Jurkat, Clone E6-1 (cell line): Measurements from ENCODE around the gene RAP1GAP2.
A peak's percentile ranks its signal among the peaks of the same experiment; 100 is the strongest.

Experiments used
- DNase-seq: peaks from one replicate; pipeline ENCODE4 v3.0.0-alpha.2; 2011; ENCODE audit warnings: low read depth, low spot score
- H3K4me3 ChIP-seq: 2 replicates; pipeline ENCODE4 v1.5.1; 2011; ENCODE audit warnings: mild to moderate bottlenecking, low read length, control low read depth, moderate library complexity

Gene RAP1GAP2

GRCh38 chr17:2844416-2844815 is 48.2 kb downstream of the RAP1GAP2 start:
- no peak overlapping the region for H3K4me3 ChIP-seq
- DNase-seq, result no peak

- DNase-seq, result peak; percentile 41
- no peak overlapping the region for H3K4me3 ChIP-seq
These were observed 51.4 kb downstream of the RAP1GAP2 start for GRCh38 chr17:2847381-2848333.

GRCh38 chr17:2849327-2849670 is 53.1 kb downstream of the RAP1GAP2 start:
- no peak for DNase-seq
- H3K4me3 ChIP-seq, result no peak overlapping the region

- no peak for DNase-seq
- no peak overlapping the region for H3K4me3 ChIP-seq
These were observed 54.8 kb downstream of the RAP1GAP2 start for GRCh38 chr17:2850991-2851390.

- DNase-seq, result no peak
- H3K4me3 ChIP-seq, result no peak overlapping the region
These were observed 55.4 kb downstream of the RAP1GAP2 start for GRCh38 chr17:2851615-2852014.

- peak overlapping the region; percentile 3; the same call in 1 of the 2 replicates for H3K4me3 ChIP-seq
These were observed 56.0 kb downstream of the RAP1GAP2 start for GRCh38 chr17:2852221-2852620.

GRCh38 chr17:2852729-2853282 is 56.6 kb downstream of the RAP1GAP2 start:
- DNase-seq, result no peak
- H3K4me3 ChIP-seq, result peak overlapping the region; percentile 48; the same call in 1 of the 2 replicates

More at GRCh38 chr17:2852221-2852620, 56.0 kb downstream of the RAP1GAP2 start:
- peak; percentile 73 for DNase-seq

- H3K4me3 ChIP-seq, result peak overlapping the region; percentile 48
- DNase-seq, result no peak
These were observed 57.3 kb downstream of the RAP1GAP2 start for GRCh38 chr17:2853283-2854142.

- H3K4me3 ChIP-seq, result peak overlapping the region; percentile 48
- DNase-seq, result no peak
These were observed 58.2 kb downstream of the RAP1GAP2 start for GRCh38 chr17:2854143-2855055.

- no peak for DNase-seq
- H3K4me3 ChIP-seq, result no peak overlapping the region
These were observed 58.9 kb downstream of the RAP1GAP2 start for GRCh38 chr17:2855063-2855600.

- H3K4me3 ChIP-seq, result no peak overlapping the region
- DNase-seq, result no peak
These were observed 60.5 kb downstream of the RAP1GAP2 start for GRCh38 chr17:2856727-2857126.

GRCh38 chr17:2860045-2860444 is 63.8 kb downstream of the RAP1GAP2 start:
- DNase-seq, result no peak
- H3K4me3 ChIP-seq, result no peak overlapping the region

- no peak overlapping the region for H3K4me3 ChIP-seq
- no peak for DNase-seq
These were observed 64.6 kb downstream of the RAP1GAP2 start for GRCh38 chr17:2860883-2861282.

- H3K4me3 ChIP-seq, result no peak overlapping the region
- no peak for DNase-seq
These were observed 66.0 kb downstream of the RAP1GAP2 start for GRCh38 chr17:2862197-2862596.

- H3K4me3 ChIP-seq, result no peak overlapping the region
- no peak for DNase-seq
These were observed 67.0 kb downstream of the RAP1GAP2 start for GRCh38 chr17:2863204-2863603.

GRCh38 chr17:2865228-2865627 is 69.0 kb downstream of the RAP1GAP2 start:
- no peak for DNase-seq
- H3K4me3 ChIP-seq, result no peak overlapping the region

- DNase-seq, result no peak
- no peak overlapping the region for H3K4me3 ChIP-seq
These were observed 71.5 kb downstream of the RAP1GAP2 start for GRCh38 chr17:2867441-2868424.
